HG03175 (cell line): Measurements from ENCODE around the gene NUSAP1.
"Not testable (repeated sequence)": the region's sequence is repeated elsewhere in the genome, so short reads cannot be mapped to it uniquely, and the experiment has no call there.

Experiments used
- ATAC-seq: cut with Tn5 transposase; IDR thresholded peaks from one replicate; pipeline ENCODE4 v1.9.1; 2021; ENCODE audit warnings: mild to moderate bottlenecking, moderate library complexity; ENCODE audit not compliant: unreplicated experiment

NUSAP1 gene

GRCh38 chr15:41331833-41332193, 868 bp upstream of the NUSAP1 start:
- ATAC-seq, result no peak

DNA sequence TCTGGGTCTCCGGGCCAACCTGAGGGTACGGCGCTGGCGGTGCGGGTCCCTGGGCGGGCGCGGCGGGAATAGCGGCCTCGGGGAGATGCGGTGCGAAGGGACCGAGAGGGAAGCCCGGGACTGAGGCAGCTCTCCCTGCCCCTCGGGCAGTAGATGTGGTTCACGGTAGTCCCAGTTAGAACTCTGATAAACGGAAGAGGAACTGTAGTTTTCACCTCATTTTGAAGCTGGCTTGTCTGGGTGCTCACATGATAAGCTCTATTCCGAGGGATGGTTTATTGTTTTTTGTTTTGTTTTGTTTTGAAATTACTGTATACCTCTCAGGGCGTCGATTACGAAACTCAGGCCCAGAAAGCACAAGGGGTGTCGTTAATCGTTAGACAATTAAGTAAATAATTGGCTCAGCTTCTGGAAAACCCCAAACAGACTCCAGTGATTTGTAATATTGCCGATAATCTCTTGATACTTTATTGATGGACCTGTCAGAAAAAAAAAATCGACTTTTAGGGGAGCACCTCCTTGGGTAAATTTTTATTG, 413 bp downstream of the NUSAP1 start:
- peak; percentile 28 for ATAC-seq

DNA sequence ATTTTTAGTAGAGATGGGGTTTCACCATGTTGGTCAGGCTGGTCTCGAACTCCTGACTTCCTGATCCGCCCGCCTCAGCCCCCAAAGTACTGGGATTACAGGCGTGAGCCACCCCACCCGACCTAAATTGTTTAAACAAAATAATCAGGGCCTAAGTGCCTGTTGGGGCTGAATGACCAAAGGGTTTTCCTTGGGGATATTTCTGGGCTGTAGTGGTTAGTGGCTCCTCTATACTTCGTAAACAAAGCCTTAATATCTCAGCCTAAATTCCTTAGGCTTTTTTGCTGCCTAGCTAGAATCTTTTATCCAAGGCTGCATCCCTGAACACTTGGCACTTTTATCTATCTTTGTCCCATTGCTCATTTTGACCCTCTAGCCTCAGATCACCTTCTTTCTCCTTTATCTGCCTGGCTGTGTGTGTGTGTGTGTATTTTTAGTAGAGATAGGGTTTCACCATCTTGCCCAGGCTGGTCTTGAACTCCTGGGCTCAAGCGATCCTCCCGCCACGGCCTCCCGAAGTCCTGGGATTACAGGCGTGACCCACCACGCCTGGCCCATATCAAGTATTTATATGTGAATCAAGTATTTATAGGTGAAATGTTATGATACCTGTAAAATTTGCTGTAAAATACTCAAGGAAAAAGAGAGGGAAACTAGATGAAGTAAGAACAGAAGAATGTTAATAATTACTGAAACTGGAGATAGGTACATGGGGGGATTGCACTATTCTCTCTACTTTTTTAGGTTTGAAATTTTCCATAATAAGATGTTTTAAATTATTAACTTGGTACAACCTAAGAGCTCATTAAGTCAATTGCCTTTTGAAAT, 1.8 kb downstream of the NUSAP1 start:
- ATAC-seq, result no peak

GRCh38 chr15:41336549-41336948, 3.9 kb downstream of the NUSAP1 start:
- ATAC-seq, result no peak

- no peak for ATAC-seq
Measured at GRCh38 chr15:41337047-41337446, 4.4 kb downstream of the NUSAP1 start.

GRCh38 chr15:41337631-41338522, 5.2 kb downstream of the NUSAP1 start:
- ATAC-seq, result no peak

GRCh38 chr15:41340189-41340695, 7.6 kb downstream of the NUSAP1 start:
- no peak for ATAC-seq

DNA sequence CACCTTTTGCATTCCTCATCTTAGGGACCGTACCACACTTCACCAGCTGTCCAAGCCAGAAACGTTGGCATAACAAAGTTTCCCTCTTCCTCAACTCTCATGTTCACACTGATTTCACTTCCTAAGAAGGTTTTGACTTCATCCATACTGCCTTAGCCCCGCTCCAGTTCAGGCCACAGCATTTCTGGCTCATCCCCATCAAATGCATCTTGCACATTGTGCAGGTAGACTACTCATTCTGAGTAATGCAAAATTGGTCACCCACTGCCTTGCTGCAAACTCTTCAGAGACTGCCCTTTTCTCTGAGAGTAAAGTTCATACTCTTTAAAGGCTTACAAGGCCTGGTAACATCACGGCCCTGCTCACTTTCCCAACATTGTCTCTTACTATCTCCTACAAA, 8.8 kb downstream of the NUSAP1 start:
- ATAC-seq, result no peak

GRCh38 chr15:41347236-41347635, 14.6 kb downstream of the NUSAP1 start:
- no peak for ATAC-seq

- no peak for ATAC-seq
Measured at GRCh38 chr15:41350057-41350717, 17.5 kb downstream of the NUSAP1 start.

DNA sequence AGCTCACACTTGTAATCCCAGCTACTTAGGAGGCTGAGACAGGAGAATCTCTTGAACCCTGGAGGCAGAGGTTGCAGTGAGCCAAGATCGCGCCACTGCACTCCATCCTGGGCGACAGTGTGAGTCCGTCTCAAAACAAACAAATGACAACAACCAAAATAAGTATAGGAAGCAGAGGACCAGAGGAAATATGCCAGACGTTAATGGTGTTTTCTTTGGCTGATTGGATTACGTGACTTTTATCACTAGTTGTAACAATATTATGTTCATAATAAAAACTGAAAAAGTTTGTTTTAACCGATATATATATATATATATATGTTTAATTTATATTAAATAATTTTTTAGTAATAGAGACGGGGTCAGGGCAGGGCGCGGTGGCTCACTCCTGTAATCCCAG, 21.7 kb downstream of the NUSAP1 start:
- ATAC-seq, result no peak

- ATAC-seq, result no peak
Measured at GRCh38 chr15:41367418-41367817, 34.7 kb downstream of the NUSAP1 start.

DNA sequence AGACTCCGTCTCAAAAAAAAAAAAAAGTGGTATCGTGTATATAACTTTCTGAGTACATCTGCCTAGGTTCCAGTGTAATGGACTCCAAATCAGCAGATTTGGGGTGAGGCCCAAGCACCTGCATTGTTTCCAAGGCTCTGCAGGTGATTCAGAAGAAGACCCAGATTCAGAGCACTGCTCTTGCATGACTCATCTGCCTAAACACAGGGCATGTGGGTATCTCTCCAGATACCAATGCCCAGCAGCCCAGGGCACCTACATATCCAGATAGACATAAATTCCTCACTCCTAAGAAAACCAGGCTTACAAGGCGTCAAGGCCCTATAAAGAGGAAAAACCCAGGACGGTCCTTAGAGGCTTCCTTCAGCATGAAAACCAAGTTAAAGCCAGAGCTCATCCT, 45.3 kb downstream of the NUSAP1 start:
- ATAC-seq, result no peak

GRCh38 chr15:41383974-41384749, 51.5 kb downstream of the NUSAP1 start:
- ATAC-seq, result not testable (repeated sequence)

DNA sequence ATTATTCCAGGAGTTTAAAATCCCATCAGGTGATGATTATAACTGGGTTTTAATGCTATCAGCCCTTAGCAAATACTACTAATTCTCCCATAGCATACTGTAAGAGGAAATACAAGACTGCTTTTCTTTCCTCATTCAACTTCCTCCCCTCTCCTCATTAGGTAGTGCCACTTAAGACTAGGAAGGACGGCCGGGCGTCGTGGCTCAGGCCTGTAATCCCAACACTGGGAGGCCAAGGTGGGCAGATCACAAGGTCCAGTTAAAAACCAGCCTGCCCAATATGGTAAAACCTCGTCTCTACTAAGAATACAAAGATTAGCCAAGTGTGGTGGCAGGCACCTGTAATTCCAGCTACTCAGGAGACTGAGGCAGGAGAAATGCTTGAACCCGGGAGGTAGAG, 55.0 kb downstream of the NUSAP1 start:
- no peak for ATAC-seq

DNA sequence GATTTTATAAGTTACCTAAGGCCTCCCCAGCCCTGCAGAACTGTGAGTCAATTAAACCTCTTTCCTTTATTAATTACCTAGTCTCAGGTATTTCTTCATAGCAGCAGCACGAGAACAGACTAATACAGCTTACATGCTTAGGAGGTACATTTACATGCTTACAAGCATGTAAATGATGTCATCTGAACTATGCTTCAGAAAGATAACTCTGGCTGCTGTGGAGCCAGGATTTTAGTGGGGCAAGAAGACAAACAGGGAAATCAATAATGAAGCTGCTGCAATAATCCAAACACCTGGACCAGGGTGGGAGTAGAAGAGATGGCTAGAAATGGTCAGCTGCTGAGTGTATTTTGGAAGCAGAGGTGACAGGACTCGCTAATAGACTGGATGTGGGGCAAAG, 60.0 kb downstream of the NUSAP1 start:
- ATAC-seq, result no peak

- ATAC-seq, result no peak
Measured at GRCh38 chr15:41394924-41395323, 62.2 kb downstream of the NUSAP1 start.

- no peak for ATAC-seq
Measured at GRCh38 chr15:41396111-41396510, 63.4 kb downstream of the NUSAP1 start.

- peak; percentile 18 for ATAC-seq
Measured at GRCh38 chr15:41401904-41402267, 69.2 kb downstream of the NUSAP1 start.

DNA sequence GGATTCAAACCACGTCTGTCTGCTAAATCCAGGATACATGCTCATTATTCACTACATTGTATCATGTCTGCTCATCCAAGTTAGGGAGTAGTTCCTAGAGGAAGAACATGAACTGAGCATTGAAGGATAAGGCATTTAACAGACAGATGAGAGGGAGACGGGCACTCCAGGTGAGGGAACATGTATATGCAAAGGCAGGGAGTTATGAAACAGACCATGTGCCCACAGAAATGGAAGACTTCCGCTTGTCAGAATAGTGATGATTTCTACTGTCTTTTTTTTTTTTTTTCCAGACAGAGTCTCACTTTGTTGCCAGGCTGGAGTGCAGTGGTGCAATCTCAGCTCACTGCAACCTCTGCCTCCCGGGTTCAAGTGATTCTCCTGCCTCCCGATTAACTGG, 74.7 kb downstream of the NUSAP1 start:
- no peak for ATAC-seq
